GM11168 (cell line): ENCODE measurements around the gene TBX10.

Experiments used
- in situ Hi-C: fragments of 300-500 bp; cut with MboI; formaldehyde crosslinking; loops from one replicate; pipeline ENCODE4 v1.12.0; 2022; ENCODE audit warnings: low sequenced_read_pairs; ENCODE audit not compliant: unreplicated experiment

Gene TBX10

GRCh38 chr11:67583247-67584204 is 56.0 kb downstream of the TBX10 start, which contains the start of gene GSTP1:
GSTP1 (plus strand) TSS chr11:67583812; CDS start chr11:67583844, 32 bp downstream.
- in situ Hi-C loops: no loop called here

DNA sequence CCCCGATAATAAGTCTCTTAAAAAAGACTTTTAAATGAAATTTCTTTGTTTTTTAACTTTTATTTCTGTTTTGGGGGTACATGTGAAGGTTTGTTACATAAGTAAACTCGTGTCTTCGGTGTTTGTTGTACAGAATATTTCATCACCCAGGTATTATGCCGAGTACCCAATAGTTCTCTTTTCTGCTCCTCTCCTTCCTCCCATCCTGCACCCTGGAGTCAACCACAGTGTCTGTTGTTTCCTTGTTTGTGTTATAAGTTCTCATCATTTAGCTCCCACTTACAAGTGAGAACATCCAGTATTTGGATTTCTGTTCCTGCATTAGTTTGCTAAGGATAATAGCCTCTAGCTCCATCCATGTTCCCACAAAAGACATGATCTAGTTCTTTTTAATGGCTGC is 57.6 kb downstream of the TBX10 start:
- in situ Hi-C loops: no loop called here

GRCh38 chr11:67581469-67581868 is 58.1 kb downstream of the TBX10 start:
- in situ Hi-C loops: no loop called here
